Ovary (tissue), 9 donors: ENCODE results near the gene NDUFB4. TPM values are rescaled to one million over a fixed set of nuclear protein-coding genes. Genes with fewer than 3 reads are reported as not detected.

ENCODE experiments used
- DNase-seq, 5 donors: peaks; one replicate each; pipeline ENCODE4 v3.0.0-alpha.2; 2019 to 2020
- H3K27ac ChIP-seq, 2 donors: fragments of 200-600 bp; one replicate each; pipeline versions ENCODE4 v1.5.1 to v1.8.0; 2019 to 2022
- H3K27me3 ChIP-seq: fragments of 200-600 bp; one replicate; pipeline ENCODE4 v1.8.0; 2022
- H3K36me3 ChIP-seq: fragments of 200-600 bp; sonication (generic); one replicate; pipeline ENCODE4 v1.5.1; 2019
- H3K4me1 ChIP-seq: one replicate; pipeline ENCODE4 v1.8.1; 2013; ENCODE audit warnings: mild to moderate bottlenecking, moderate library complexity; ENCODE audit not compliant: insufficient read depth
- H3K4me3 ChIP-seq: fragments of 200-600 bp; sonication (generic); one replicate; pipeline ENCODE4 v1.5.1; 2017
- H3K9me3 ChIP-seq, 2 donors: fragments of 200-600 bp in 1 of 2; sonication (generic) in 1 of 2; one replicate each; pipeline versions ENCODE4 v1.5.1 to v1.8.1; 2013 to 2019; ENCODE audit warnings: mild to moderate bottlenecking in 1 of 2, moderate library complexity in 1 of 2
- CTCF ChIP-seq, 3 donors: fragments of 450-650 bp in 2 of 3; fragments of 200-600 bp in 1 of 3; IDR thresholded peaks; one replicate each; pipeline versions ENCODE4 v1.5.1 to v1.8.0; 2016 to 2022; ENCODE audit warnings: antibody characterized with exemption in 3 of 3, mild to moderate bottlenecking in 1 of 3
- EP300 ChIP-seq: sonication (generic); formaldehyde crosslinking; IDR thresholded peaks from one replicate; pipeline ENCODE4 v1.6.1; 2017; ENCODE audit warnings: antibody characterized with exemption
- POLR2A ChIP-seq: fragments of 450-650 bp; IDR thresholded peaks from one replicate; pipeline ENCODE4 v1.6.1; 2017; ENCODE audit warnings: antibody characterized with exemption, mild to moderate bottlenecking, moderate library complexity
- WGBS, 3 donors: extraction: QIAGEN DNeasy Blood & Tissue Kit in 1 of 3; methylation state at CpG; one replicate each; pipeline versions ENCODE4 v1.1.5 to v1.1.7; 2013 to 2017; 5-methylcytosine and 5-hydroxymethylcytosine counted together
- intact Hi-C, 4 donors: fragments of 100-400 bp; cut with DNase I; formaldehyde crosslinking; loops; one replicate each; pipeline versions ENCODE4 v1.11.0 to v1.15.1; 2022 to 2023
- polyA plus RNA-seq, 2 donors: library from polyadenylated mRNA; stranded (reverse); fragments of 200-250 nt in 1 of 2; fragments of 350-450 nt in 1 of 2; fragmentation: Illumina TruSeq in 1 of 2; extraction: RNeasy Lipid Tissue Mini Kit (QIAGEN cat#74804) in 1 of 2; gene quantifications; one replicate each; pipeline ENCODE4 v1.2.3, GENCODE V29; 2013 to 2014
- total RNA-seq, 7 donors: library from RNA; depleted of rRNA in 2 of 7; stranded (reverse); fragments of >200 nt in 2 of 7; fragmentation: NEBNext Ultra II Directional in 3 of 7; extraction: Animal tissue kit (Norgen Biotek cat#: 25700) in 3 of 7; gene quantifications; one replicate each; pipeline versions ENCODE4 v1.1.0 to v1.2.4, GENCODE V29; 2016 to 2023
- donor health status: DM: no; HTN: no; CAD: no; lungs with moderate emphysema.
- donor health status: DM: no; HTN: no; CAD: no.
- donor health status: Bipolar disorder and iron deficiency.
- donor health status: DM: yes; HTN: yes; CAD: no.
- donor health status: DM: no; HTN: no; CAD: no.
- donor health status: DM: yes; HTN: yes; CAD: no.

NDUFB4 gene
- total and polyA plus RNA-seq, 9 donors = 58.2 to 183 (median 100) TPM

GRCh38 chr3:120554812-120555606, 41.1 kb upstream of the NDUFB4 start:
- H3K4me1 ChIP-seq = peaks cover 17% of the 10 kb centered on the region

DNA sequence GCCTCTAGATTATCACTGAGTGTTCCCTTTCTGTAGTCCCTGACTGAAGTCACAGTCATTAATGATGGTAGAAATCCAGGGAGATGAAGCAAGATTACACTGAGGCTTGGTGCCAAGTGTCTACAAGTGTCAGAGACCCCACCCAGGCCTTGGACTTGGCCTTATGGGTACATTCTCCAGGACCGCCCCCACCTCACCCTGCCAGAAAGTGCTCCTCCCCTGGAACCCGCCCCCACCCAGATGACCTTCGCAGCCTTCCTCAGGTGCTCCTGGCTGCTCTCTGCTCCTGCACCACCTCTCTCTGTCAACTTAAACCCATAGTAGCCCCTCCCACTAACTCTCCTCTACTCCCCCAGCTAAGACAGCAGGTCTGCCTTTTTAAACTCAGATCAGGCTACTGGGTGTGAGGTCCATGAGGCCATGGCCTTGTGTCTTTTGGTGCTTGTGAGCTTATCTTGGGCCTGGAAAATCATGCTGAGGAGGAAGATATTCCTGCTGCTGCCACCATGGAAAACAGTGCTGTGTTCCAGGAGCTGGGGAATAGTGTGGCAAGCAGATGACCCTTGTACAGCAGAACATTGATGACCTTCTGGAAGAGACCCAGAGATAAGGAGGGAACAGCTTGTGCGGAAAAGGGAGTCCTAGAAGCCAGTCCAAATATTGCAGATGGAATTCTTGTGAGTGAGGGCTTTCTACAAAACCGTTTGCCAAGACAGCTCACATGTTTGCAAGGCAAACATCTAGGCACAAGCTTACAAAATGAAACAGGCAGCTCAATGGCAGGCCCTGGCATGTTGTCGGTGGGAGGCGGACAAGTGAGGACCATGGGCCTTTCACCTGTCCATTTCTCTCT, 40.3 kb upstream of the NDUFB4 start:
- Histone ChIP-seq H3K27ac (no peak overlapping the region), H3K27me3 (no peaks in the 10 kb centered on the region), H3K4me3 (no peak overlapping the region), H3K36me3 (no peaks in the 10 kb centered on the region), H3K9me3 (no peaks in the 10 kb centered on the region), H3K4me1 (peaks cover 17% of the 10 kb centered on the region)
- peak in 3 of 5 donors; percentile 50 to 63 (median 60) for DNase-seq
- intact Hi-C loops = loop anchor here (5.0 to 10.0 kb wide), 8 partner anchors 131 to 659 kb away; partner anchors contain the start of gene LRRC58 (in 1 of the 4)
- TF ChIP-seq EP300 (no peak), POLR2A (no peak), CTCF (IDR thresholded peaks at IDR 0.05) (no peak)
- WGBS, 3 donors = 49 to 55% (median 51%) methylated on average over 7 of the region's 7 CpGs

More at GRCh38 chr3:120554812-120555606, 41.1 kb upstream of the NDUFB4 start:
- Histone ChIP-seq H3K9me3 (no peaks in the 10 kb centered on the region), H3K27ac (no peak overlapping the region), H3K4me3 (no peak overlapping the region), H3K27me3 (no peaks in the 10 kb centered on the region), H3K36me3 (no peaks in the 10 kb centered on the region)
- TF ChIP-seq CTCF (IDR thresholded peaks at IDR 0.05) = no peak
- no peak for TF ChIP-seq EP300
- TF ChIP-seq POLR2A = no peak
- intact Hi-C loops = loop anchor here (5.0 to 10.0 kb wide), 8 partner anchors 130 to 658 kb away; partner anchors contain the start of gene LRRC58 (in 1 of the 4)
- no peak for DNase-seq
- 73 to 94% (median 76%) methylated on average over 3 of the region's 3 CpGs for WGBS, 3 donors

GRCh38 chr3:120557115-120557514, 39.0 kb upstream of the NDUFB4 start:
- no peak for DNase-seq
- Histone ChIP-seq H3K4me1 (peaks cover 18% of the 10 kb centered on the region), H3K27ac (no peak overlapping the region), H3K4me3 (no peak overlapping the region), H3K9me3 (no peaks in the 10 kb centered on the region), H3K27me3 (no peaks in the 10 kb centered on the region), H3K36me3 (no peaks in the 10 kb centered on the region)
- no peak for TF ChIP-seq EP300
- TF ChIP-seq POLR2A = no peak
- no peak for TF ChIP-seq CTCF (IDR thresholded peaks at IDR 0.05)
- intact Hi-C loops = loop anchor here (5.0 to 10.0 kb wide), 8 partner anchors 132 to 660 kb away; partner anchors contain the start of gene LRRC58 (in 1 of the 4)

GRCh38 chr3:120558771-120559241, 37.3 kb upstream of the NDUFB4 start:
- WGBS, 3 donors = 0% methylated on average over 17 of the region's 17 CpGs
- DNase-seq = peak; percentile 88 to 95 (median 90)
- no peaks in the 10 kb centered on the region for H3K27me3 ChIP-seq
- peak overlapping the region; percentile 67 to 83 for H3K27ac ChIP-seq
- intact Hi-C loops = loop anchor here (5.0 to 10.0 kb wide), 8 partner anchors 134 to 662 kb away; partner anchors contain the start of gene LRRC58 (in 1 of the 4)
- TF ChIP-seq EP300 (no peak), CTCF (IDR thresholded peaks at IDR 0.05) (peak; percentile 96 to 99 (median 97)), POLR2A (peak; percentile 53)
- peak overlapping the region; percentile 46 for H3K4me3 ChIP-seq
- no peaks in the 10 kb centered on the region for H3K36me3 ChIP-seq
- H3K4me1 ChIP-seq = peaks cover 18% of the 10 kb centered on the region
- H3K9me3 ChIP-seq = no peaks in the 10 kb centered on the region
